GM12878 (cell line): ENCODE results near the gene ATXN7L1.

Experiments
- CREB1 ChIP-seq: IDR thresholded peaks from 2 replicates; pipeline ENCODE4 v1.6.1; 2012; ENCODE audit warnings: low read depth, mild to moderate bottlenecking, inconsistent platforms
- CTCF ChIP-seq, 3 experiments: IDR thresholded peaks in 2 of 3; conservative IDR thresholded peaks in 1 of 3; 2 replicates each; pipeline ENCODE4 v1.5.1; 2011; ENCODE audit warnings: low read depth in 3 of 3, low read length in 3 of 3, mild to moderate bottlenecking in 3 of 3, control low read depth in 2 of 3, moderate library complexity in 2 of 3, inconsistent platforms in 1 of 3, mixed read lengths in 1 of 3; ENCODE audit not compliant: control insufficient read depth in 2 of 3, insufficient read depth in 1 of 3; ENCODE audit errors: extremely low read depth in 1 of 3
- EZH2 ChIP-seq: IDR thresholded peaks from 2 replicates; pipeline ENCODE4 v1.6.1; 2012; ENCODE audit warnings: low read depth, mild to moderate bottlenecking, control low read depth, inconsistent platforms, low read length, borderline replicate concordance; ENCODE audit not compliant: control insufficient read depth
- GABPA ChIP-seq: IDR thresholded peaks from 2 replicates; pipeline ENCODE4 v1.6.1; 2014; ENCODE audit warnings: antibody characterized with exemption, low read depth, mild to moderate bottlenecking, inconsistent platforms
- PAX8 ChIP-seq: fragments of 450-650 bp; IDR thresholded peaks from 2 replicates; pipeline ENCODE4 v1.6.1; 2017; ENCODE audit warnings: mild to moderate bottlenecking, moderate library complexity
- POLR2A ChIP-seq: IDR thresholded peaks from 2 replicates; pipeline ENCODE4 v1.6.1; 2011; ENCODE audit warnings: low read depth, mild to moderate bottlenecking, low read length
- POLR2AphosphoS5 ChIP-seq: IDR thresholded peaks from 2 replicates; pipeline ENCODE4 v1.6.1; 2011; ENCODE audit warnings: mild to moderate bottlenecking, low read length, inconsistent platforms
- SREBF2 ChIP-seq: IDR thresholded peaks from 2 replicates; pipeline ENCODE4 v1.6.1; 2012; ENCODE audit warnings: mild to moderate bottlenecking, low read length
- ZSCAN29 ChIP-seq: fragments of 450-650 bp; IDR thresholded peaks from 2 replicates; pipeline ENCODE4 v1.6.1; 2017; ENCODE audit warnings: mild to moderate bottlenecking, moderate library complexity

GRCh38 chr7:105776068-105776790 lies 100.2 kb downstream of the ATXN7L1 start:
- TF ChIP-seq GABPA, result no peak
- no peak for TF ChIP-seq POLR2A
- TF ChIP-seq CTCF (IDR thresholded peaks at IDR 0.05 in 2 of 3, conservative IDR thresholded peaks at IDR 0.05 in 1 of 3; ENCODE audit: control insufficient read depth in 2 of 3, extremely low read depth in 1 of 3, insufficient read depth in 1 of 3, low read depth in 3 of 3, low read length in 3 of 3), result no peak
- no peak for TF ChIP-seq ZSCAN29
- TF ChIP-seq CREB1, result no peak
- no peak for TF ChIP-seq SREBF2
- no peak for TF ChIP-seq EZH2
- TF ChIP-seq POLR2AphosphoS5, result no peak
- no peak for TF ChIP-seq PAX8
